Calu3 (cell line): ENCODE results near the gene TGFBR3. TPM values are rescaled to one million over a fixed set of nuclear protein-coding genes. Genes with fewer than 3 reads are reported as not detected.
A peak's percentile ranks its signal among the peaks of the same experiment; 100 is the strongest.

Source experiments
- BruUV-seq: library from RNA; stranded (reverse); fragments of 400-500 nt; replicated peaks from 2 replicates; lab custom pipeline; 2021; lab: Mats Ljungman, UMichigan
- CTCF ChIA-PET: fragments of 300-600 bp; sonication (Branson Sonifier 250); formaldehyde crosslinking; loops from one replicate; lab custom pipeline; 2022; ENCODE audit warnings: antibody characterized with exemption; lab: Charles Lee
- DNase-seq: peaks from one replicate; pipeline ENCODE4 v3.0.0; 2022
- H3K27ac Mint-ChIP-seq: one replicate; pipeline ENCODE4 v1.8.0; 2022; ENCODE audit warnings: mixed read lengths; ENCODE audit not compliant: unreplicated experiment
- H3K27me3 Mint-ChIP-seq: one replicate; pipeline ENCODE4 v1.8.0; 2022; ENCODE audit warnings: mixed read lengths; ENCODE audit not compliant: unreplicated experiment
- H3K36me3 Mint-ChIP-seq: one replicate; pipeline ENCODE4 v1.8.0; 2022; ENCODE audit warnings: mild to moderate bottlenecking, moderate library complexity, mixed read lengths; ENCODE audit not compliant: insufficient read depth, unreplicated experiment
- H3K4me1 Mint-ChIP-seq: one replicate; pipeline ENCODE4 v1.8.0; 2022; ENCODE audit warnings: mild to moderate bottlenecking, low read depth, mixed read lengths; ENCODE audit not compliant: unreplicated experiment
- H3K4me3 Mint-ChIP-seq: one replicate; pipeline ENCODE4 v1.8.0; 2022; ENCODE audit warnings: mild to moderate bottlenecking, low read depth, moderate library complexity, mixed read lengths; ENCODE audit not compliant: unreplicated experiment
- H3K9me3 Mint-ChIP-seq: one replicate; pipeline ENCODE4 v1.8.0; 2022; ENCODE audit warnings: low read depth, mixed read lengths; ENCODE audit not compliant: unreplicated experiment
- CTCF ChIP-seq: fragments of 200-600 bp; IDR thresholded peaks from one replicate; pipeline ENCODE4 v1.8.0; 2022; ENCODE audit warnings: antibody characterized with exemption; ENCODE audit not compliant: unreplicated experiment
- intact Hi-C: fragments of 100-400 bp; cut with micrococcal nuclease; formaldehyde crosslinking; loops from one replicate; pipeline ENCODE4 v1.10.0; 2022; ENCODE audit not compliant: unreplicated experiment
- total RNA-seq: library from RNA; stranded (reverse); gene quantifications from 2 replicates; pipeline ENCODE4 v1.2.3, GENCODE V29; 2022

The TGFBR3 gene
- total RNA-seq, 1 experiment from 2014 or later = 10.8 TPM

- no peak overlapping the region for H3K4me3 Mint-ChIP-seq
- BruUV-seq = no TSS peak
- H3K36me3 Mint-ChIP-seq = no peaks in the 10 kb centered on the region
- CTCF ChIA-PET = interaction anchor here (0.6 kb wide), 1 partner anchor 39 kb away, joined by 3 read pairs; no protein-coding TSS in a partner anchor
- no peaks in the 10 kb centered on the region for H3K9me3 Mint-ChIP-seq
- no peak for TF ChIP-seq CTCF
- no peaks in the 10 kb centered on the region for H3K27me3 Mint-ChIP-seq
- H3K4me1 Mint-ChIP-seq = peaks cover 32% of the 10 kb centered on the region
- no peak overlapping the region for H3K27ac Mint-ChIP-seq
- DNase-seq = no peak
- intact Hi-C loops = no loop called here
Observed at GRCh38 chr1:91876781-91877573, 9.0 kb downstream of the TGFBR3 start.

GRCh38 chr1:91876040-91876470 lies 9.9 kb downstream of the TGFBR3 start:
- intact Hi-C loops = no loop called here
- Mint-ChIP-seq H3K4me1 (peaks cover 41% of the 10 kb centered on the region), H3K36me3 (no peaks in the 10 kb centered on the region), H3K4me3 (no peak overlapping the region), H3K27me3 (no peaks in the 10 kb centered on the region), H3K27ac (no peak overlapping the region), H3K9me3 (no peaks in the 10 kb centered on the region)
- no peak for DNase-seq
- CTCF ChIA-PET = no interaction called here
- no peak for TF ChIP-seq CTCF
- BruUV-seq = no TSS peak

- DNase-seq = no peak
- BruUV-seq = no TSS peak
- H3K27ac Mint-ChIP-seq = no peak overlapping the region
- H3K27me3 Mint-ChIP-seq = no peaks in the 10 kb centered on the region
- CTCF ChIA-PET = no interaction called here
- no peak overlapping the region for H3K4me3 Mint-ChIP-seq
- peaks cover 43% of the 10 kb centered on the region for H3K4me1 Mint-ChIP-seq
- intact Hi-C loops = no loop called here
- no peak for TF ChIP-seq CTCF
- no peaks in the 10 kb centered on the region for H3K36me3 Mint-ChIP-seq
- no peaks in the 10 kb centered on the region for H3K9me3 Mint-ChIP-seq
Observed at GRCh38 chr1:91874167-91874566, 11.8 kb downstream of the TGFBR3 start.

GRCh38 chr1:91872559-91873081 lies 13.3 kb downstream of the TGFBR3 start:
- Mint-ChIP-seq H3K27ac (peak overlapping the region; percentile 47), H3K4me1 (peaks cover 31% of the 10 kb centered on the region), H3K36me3 (no peaks in the 10 kb centered on the region), H3K4me3 (peak overlapping the region; percentile 38), H3K9me3 (no peaks in the 10 kb centered on the region), H3K27me3 (no peaks in the 10 kb centered on the region)
- intact Hi-C loops = no loop called here
- BruUV-seq = no TSS peak
- TF ChIP-seq CTCF = no peak
- no peak for DNase-seq
- CTCF ChIA-PET = interaction anchor here (0.6 to 1.7 kb wide), 3 partner anchors 45 to 261 kb away, joined by 3 to 5 read pairs (median 3); no protein-coding TSS in a partner anchor
